Neural progenitor cell (in vitro differentiated cells): Measurements from ENCODE around the gene EYA4. TPM values are rescaled to one million over a fixed set of nuclear protein-coding genes. Genes with fewer than 3 reads are reported as not detected.

Source experiments
- DNase-seq: peaks from one replicate; pipeline ENCODE4 v3.0.0-alpha.2; 2016; ENCODE audit warnings: low spot score
- H2AFZ ChIP-seq: fragments of 200-600 bp; sonication (generic); replicated peaks from 2 replicates; pipeline ENCODE4 v1.6.1; 2016; ENCODE audit warnings: antibody characterized with exemption
- H3F3A ChIP-seq: fragments of 200-600 bp; sonication (generic); 2 replicates; pipeline ENCODE4 v1.6.1; 2016; ENCODE audit warnings: antibody characterized with exemption, low read depth
- H3K27ac ChIP-seq: fragments of 200-600 bp; sonication (generic); 2 replicates; pipeline ENCODE4 v1.5.1; 2016; ENCODE audit warnings: mild to moderate bottlenecking
- H3K27me3 ChIP-seq: fragments of 200-600 bp; sonication (generic); 2 replicates; pipeline ENCODE4 v1.6.1; 2016; ENCODE audit warnings: mild to moderate bottlenecking, moderate library complexity
- H3K36me3 ChIP-seq: fragments of 200-600 bp; sonication (generic); 2 replicates; pipeline ENCODE4 v1.5.1; 2016
- H3K4me1 ChIP-seq: fragments of 200-600 bp; sonication (generic); 2 replicates; pipeline ENCODE4 v1.6.1; 2016; ENCODE audit warnings: mixed run types
- H3K4me2 ChIP-seq: fragments of 200-600 bp; sonication (generic); 2 replicates; pipeline ENCODE4 v1.6.1; 2016
- H3K4me3 ChIP-seq: fragments of 200-600 bp; sonication (generic); 2 replicates; pipeline ENCODE4 v1.5.1; 2016
- H3K79me2 ChIP-seq: fragments of 200-600 bp; sonication (generic); 2 replicates; pipeline ENCODE4 v1.6.1; 2016; ENCODE audit warnings: low read depth
- H3K9ac ChIP-seq: fragments of 200-600 bp; sonication (generic); 2 replicates; pipeline ENCODE4 v1.6.1; 2016
- H3K9me3 ChIP-seq: fragments of 200-600 bp; sonication (generic); 2 replicates; pipeline ENCODE4 v1.5.1; 2016; ENCODE audit warnings: low read depth
- H4K20me1 ChIP-seq: fragments of 200-600 bp; sonication (generic); 2 replicates; pipeline ENCODE4 v1.6.1; 2016; ENCODE audit warnings: low read depth
- H3K27ac Mint-ChIP-seq: 3 replicates; pipeline ENCODE4 v1.8.0; 2021; ENCODE audit warnings: mixed read lengths
- H3K27me3 Mint-ChIP-seq: 2 replicates; pipeline ENCODE4 v1.8.0; 2022; ENCODE audit warnings: low read depth, mild to moderate bottlenecking, inconsistent platforms, moderate library complexity, mixed read lengths; ENCODE audit not compliant: insufficient read depth
- H3K36me3 Mint-ChIP-seq: 3 replicates; pipeline ENCODE4 v1.8.0; 2021; ENCODE audit warnings: mixed read lengths
- H3K4me1 Mint-ChIP-seq: 3 replicates; pipeline ENCODE4 v1.8.0; 2021; ENCODE audit warnings: mixed read lengths
- H3K4me3 Mint-ChIP-seq: 3 replicates; pipeline ENCODE4 v1.8.0; 2021; ENCODE audit warnings: mild to moderate bottlenecking, moderate library complexity, mixed read lengths
- H3K9me3 Mint-ChIP-seq: 3 replicates; pipeline ENCODE4 v1.8.0; 2020; ENCODE audit warnings: mixed read lengths
- EZH2 ChIP-seq: fragments of 200-600 bp; sonication (generic); IDR thresholded peaks from 2 replicates; pipeline ENCODE4 v1.6.1; 2017; ENCODE audit warnings: antibody characterized with exemption, mild to moderate bottlenecking, moderate library complexity
- EZH2phosphoT487 ChIP-seq: fragments of 200-600 bp; sonication (generic); IDR thresholded peaks from 2 replicates; pipeline ENCODE4 v1.6.1; 2017; ENCODE audit warnings: antibody characterized with exemption
- total RNA-seq: library from RNA; depleted of rRNA; stranded (reverse); fragments of >200 nt; gene quantifications from 2 replicates; pipeline ENCODE4 v1.2.3, GENCODE V29; 2015; ENCODE audit warnings: low replicate concordance
- TF ChIP-seq, protein P1 (sequence below): fragments of 200-600 bp; sonication (generic); IDR thresholded peaks from 2 replicates; pipeline ENCODE4 v1.5.1; 2017; ENCODE audit warnings: antibody characterized with exemption, mild to moderate bottlenecking

The EYA4 gene
- total RNA-seq, 1 donor from 2014 or later, result 2.4 TPM

DNA sequence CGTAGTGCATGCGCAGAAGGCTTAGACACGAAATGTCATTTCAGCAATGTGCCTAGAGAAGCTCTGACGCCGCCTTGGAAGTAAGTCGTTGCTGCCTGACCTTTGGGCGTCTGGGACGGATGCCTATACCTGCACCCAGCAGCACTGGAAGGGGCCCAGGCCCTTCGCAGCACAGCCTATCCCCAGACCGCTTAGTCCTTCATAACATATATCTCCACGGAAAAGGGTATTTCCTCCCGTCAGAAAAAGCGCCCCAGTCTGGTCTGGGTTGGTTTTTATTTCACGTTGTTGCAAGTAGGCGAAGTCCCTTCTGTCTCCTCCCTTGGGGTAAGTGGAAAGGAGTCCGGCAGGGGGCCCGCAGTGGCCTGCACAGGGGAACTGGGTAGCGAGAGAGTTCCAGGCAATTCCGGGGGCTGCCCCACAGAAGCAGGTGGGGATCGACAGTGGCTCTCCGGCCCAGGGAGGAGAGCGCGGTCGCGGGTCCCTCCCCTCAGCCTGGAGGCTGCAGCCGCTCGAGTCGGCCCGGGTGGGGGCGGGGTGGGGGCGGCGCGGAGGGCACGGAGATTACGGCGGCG is 559 bp upstream of the EYA4 start:
- Histone ChIP-seq H3K9ac (no peak overlapping the region), H2AFZ (peak overlapping the region; percentile 96), H3F3A (peaks cover 36% of the 10 kb centered on the region), H3K9me3 (no peaks in the 10 kb centered on the region), H3K36me3 (no peaks in the 10 kb centered on the region), H3K4me1 (peaks cover 19% of the 10 kb centered on the region), H3K4me2 (peak overlapping the region; percentile 88), H3K79me2 (no peaks in the 10 kb centered on the region), H3K27ac (no peak overlapping the region), H3K27me3 (peaks cover 79% of the 10 kb centered on the region), H4K20me1 (peaks cover 25% of the 10 kb centered on the region), H3K4me3 (peak overlapping the region; percentile 67)
- Mint-ChIP-seq H3K4me3 (peak overlapping the region; percentile 89), H3K9me3 (no peaks in the 10 kb centered on the region), H3K27me3 (peaks cover 40% of the 10 kb centered on the region), H3K36me3 (no peaks in the 10 kb centered on the region), H3K4me1 (peaks cover 20% of the 10 kb centered on the region), H3K27ac (no peak overlapping the region)
- TF ChIP-seq, protein P1, sequence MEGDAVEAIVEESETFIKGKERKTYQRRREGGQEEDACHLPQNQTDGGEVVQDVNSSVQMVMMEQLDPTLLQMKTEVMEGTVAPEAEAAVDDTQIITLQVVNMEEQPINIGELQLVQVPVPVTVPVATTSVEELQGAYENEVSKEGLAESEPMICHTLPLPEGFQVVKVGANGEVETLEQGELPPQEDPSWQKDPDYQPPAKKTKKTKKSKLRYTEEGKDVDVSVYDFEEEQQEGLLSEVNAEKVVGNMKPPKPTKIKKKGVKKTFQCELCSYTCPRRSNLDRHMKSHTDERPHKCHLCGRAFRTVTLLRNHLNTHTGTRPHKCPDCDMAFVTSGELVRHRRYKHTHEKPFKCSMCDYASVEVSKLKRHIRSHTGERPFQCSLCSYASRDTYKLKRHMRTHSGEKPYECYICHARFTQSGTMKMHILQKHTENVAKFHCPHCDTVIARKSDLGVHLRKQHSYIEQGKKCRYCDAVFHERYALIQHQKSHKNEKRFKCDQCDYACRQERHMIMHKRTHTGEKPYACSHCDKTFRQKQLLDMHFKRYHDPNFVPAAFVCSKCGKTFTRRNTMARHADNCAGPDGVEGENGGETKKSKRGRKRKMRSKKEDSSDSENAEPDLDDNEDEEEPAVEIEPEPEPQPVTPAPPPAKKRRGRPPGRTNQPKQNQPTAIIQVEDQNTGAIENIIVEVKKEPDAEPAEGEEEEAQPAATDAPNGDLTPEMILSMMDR, result peak; percentile 44
- TF ChIP-seq EZH2phosphoT487 (no peak), EZH2 (peak; percentile 51)
- DNase-seq, result peak; percentile 70

DNA sequence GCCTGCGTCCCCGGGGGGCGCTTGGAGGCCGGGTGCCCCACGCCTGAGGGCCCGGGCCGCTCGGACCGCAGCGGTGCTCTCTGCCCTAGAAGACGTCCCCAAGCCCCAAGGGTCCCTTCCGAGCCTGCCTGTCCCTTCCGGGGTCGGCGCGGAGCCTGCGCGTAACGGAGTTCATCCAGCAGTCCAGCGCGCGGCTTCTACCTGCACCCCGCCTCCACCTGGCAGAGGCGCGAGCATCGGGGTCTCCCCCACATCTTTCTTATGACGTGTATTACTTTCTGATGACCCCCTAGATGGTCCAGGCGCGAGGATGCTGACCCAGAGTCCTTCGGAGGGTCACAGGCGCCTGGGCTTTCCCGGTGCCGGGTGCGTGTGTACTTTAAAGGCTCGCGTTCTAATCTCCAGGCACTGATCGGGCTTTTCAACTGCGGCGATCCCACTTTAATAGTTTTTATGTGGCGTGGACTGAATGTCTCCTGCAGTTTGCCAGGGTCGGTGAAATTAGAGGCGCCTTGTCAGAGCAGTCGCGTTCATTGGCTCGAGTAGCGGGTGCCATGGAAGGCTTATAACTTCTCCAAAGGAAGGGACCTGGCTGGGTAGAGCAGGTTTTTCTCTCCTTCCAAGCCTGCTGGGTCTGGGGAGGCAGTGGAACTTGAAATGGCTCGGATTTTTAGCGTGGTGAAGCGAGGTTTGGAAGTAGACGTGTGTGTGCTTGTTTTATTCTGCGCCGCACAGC is 912 bp downstream of the EYA4 start:
- no peaks in the 10 kb centered on the region for H3K9me3 Mint-ChIP-seq
- H3K27ac Mint-ChIP-seq, result no peak overlapping the region
- H3K4me3 ChIP-seq, result peak overlapping the region; percentile 67
- H3F3A ChIP-seq, result peaks cover 36% of the 10 kb centered on the region
- H3K27me3 Mint-ChIP-seq, result peaks cover 40% of the 10 kb centered on the region
- H3K9me3 ChIP-seq, result no peaks in the 10 kb centered on the region
- DNase-seq, result peak; percentile 68
- H2AFZ ChIP-seq, result peak overlapping the region; percentile 96
- peaks cover 25% of the 10 kb centered on the region for H4K20me1 ChIP-seq
- peaks cover 19% of the 10 kb centered on the region for H3K4me1 ChIP-seq
- H3K36me3 Mint-ChIP-seq, result no peaks in the 10 kb centered on the region
- TF ChIP-seq, protein P1, result no peak
- TF ChIP-seq EZH2phosphoT487, result peak; percentile 82
- TF ChIP-seq EZH2, result peak; percentile 71
- H3K4me3 Mint-ChIP-seq, result peak overlapping the region; percentile 92
- H3K4me2 ChIP-seq, result peak overlapping the region; percentile 88
- H3K79me2 ChIP-seq, result no peaks in the 10 kb centered on the region
- H3K27ac ChIP-seq, result no peak overlapping the region
- H3K9ac ChIP-seq, result no peak overlapping the region
- H3K36me3 ChIP-seq, result no peaks in the 10 kb centered on the region
- peaks cover 93% of the 10 kb centered on the region for H3K27me3 ChIP-seq
- H3K4me1 Mint-ChIP-seq, result peaks cover 20% of the 10 kb centered on the region

DNA sequence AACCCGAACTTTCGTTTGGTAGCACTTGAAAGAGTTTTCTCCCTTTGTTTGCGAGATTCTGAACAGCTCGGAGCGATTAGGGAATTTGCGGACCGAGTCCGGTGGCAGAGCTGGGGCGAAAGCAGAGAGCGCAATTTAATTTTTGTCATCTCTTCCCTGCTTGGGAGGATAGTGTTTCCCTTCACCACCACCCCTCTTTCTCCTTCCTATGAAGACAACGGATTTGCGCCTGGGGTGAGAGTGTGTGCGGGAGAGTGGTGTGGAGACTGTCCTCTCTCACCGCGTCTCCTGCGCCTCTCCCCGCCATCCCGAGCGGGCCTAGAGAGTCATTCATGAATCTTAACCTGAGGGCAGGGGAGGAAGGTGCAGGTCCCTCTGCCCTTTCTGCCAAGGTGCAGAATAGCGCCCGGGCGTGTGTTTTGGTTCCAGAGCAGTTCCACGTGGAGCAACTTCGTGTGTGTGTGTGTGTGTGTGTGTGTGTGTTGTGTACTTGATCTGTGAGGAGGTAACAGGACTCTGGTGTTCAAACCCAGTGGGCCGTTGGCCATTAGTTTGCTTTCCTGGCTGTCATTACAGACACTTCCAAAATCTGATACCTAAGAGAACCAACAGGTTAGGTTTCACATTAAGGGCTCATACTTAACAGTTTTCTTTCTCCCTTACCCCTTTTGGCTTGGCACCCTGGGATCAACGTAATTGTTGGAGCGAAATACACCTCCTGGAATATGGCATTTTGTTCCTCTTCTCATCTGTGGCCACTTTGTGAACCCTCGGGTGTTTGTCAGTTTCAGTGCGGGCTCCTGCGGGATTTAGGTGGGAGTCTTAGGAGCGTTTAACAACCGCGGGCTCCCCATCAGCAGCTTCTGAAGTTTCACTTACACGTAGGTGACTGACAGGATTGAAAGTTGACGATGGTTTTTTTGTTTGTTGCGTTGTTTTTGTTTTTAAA is 1.8 kb downstream of the EYA4 start:
- Histone ChIP-seq H2AFZ (peak overlapping the region; percentile 96), H3F3A (peaks cover 36% of the 10 kb centered on the region), H3K27me3 (peaks cover 100% of the 10 kb centered on the region), H3K9ac (no peak overlapping the region), H3K4me1 (peaks cover 19% of the 10 kb centered on the region), H3K4me3 (peak overlapping the region; percentile 67), H3K9me3 (no peaks in the 10 kb centered on the region), H3K36me3 (no peaks in the 10 kb centered on the region), H3K4me2 (peak overlapping the region; percentile 88), H4K20me1 (peaks cover 25% of the 10 kb centered on the region), H3K79me2 (no peaks in the 10 kb centered on the region), H3K27ac (no peak overlapping the region)
- Mint-ChIP-seq H3K27me3 (peaks cover 40% of the 10 kb centered on the region), H3K4me3 (peak overlapping the region; percentile 92), H3K9me3 (no peaks in the 10 kb centered on the region), H3K4me1 (peaks cover 20% of the 10 kb centered on the region), H3K27ac (no peak overlapping the region), H3K36me3 (no peaks in the 10 kb centered on the region)
- TF ChIP-seq EZH2phosphoT487 (peak; percentile 66), EZH2 (peak; percentile 65)
- TF ChIP-seq, protein P1, result no peak
- peak; percentile 66 for DNase-seq
